Measurements from ENCODE around the gene SVIL. TPM values are rescaled to one million over a fixed set of nuclear protein-coding genes. Genes with fewer than 3 reads are reported as not detected.
"Not testable (repeated sequence)": the region's sequence is repeated elsewhere in the genome, so short reads cannot be mapped to it uniquely, and the experiment has no call there.

Gene SVIL
- total and polyA plus RNA-seq, 2 donors (not counting 1 experiment from before 2014, with no cell fraction given), result 17.7 to 94.3 TPM

- no peak overlapping the region for H3K9ac ChIP-seq (ENCODE audit: insufficient read depth, low read length)
- no peaks in the 10 kb centered on the region for H3K9me3 ChIP-seq (ENCODE audit: control insufficient read depth, insufficient read depth, low read depth, low read length)
- no peak overlapping the region for H3K27ac ChIP-seq (ENCODE audit: insufficient read depth, low read length)
Observed at GRCh38 chr10:29628912-29629526, 5.8 kb downstream of the SVIL start.

GRCh38 chr10:29628311-29628710 lies 6.5 kb downstream of the SVIL start:
- Histone ChIP-seq H3K9ac (ENCODE audit: insufficient read depth, low read length) (no peak overlapping the region), H2AFZ (ENCODE audit: low read length) (no peak overlapping the region), H3K79me2 (ENCODE audit: control insufficient read depth, insufficient read depth, low read length) (no peaks in the 10 kb centered on the region), H3K4me3 (replicated peaks in 1 of 4; ENCODE audit: control extremely low read depth in 1 of 4, insufficient read depth in 1 of 4, low read depth in 3 of 4, low read length in 4 of 4) (no peak overlapping the region), H3K36me3 (ENCODE audit: control insufficient read depth, insufficient read depth, low read length) (no peaks in the 10 kb centered on the region), H4K20me1 (ENCODE audit: control insufficient read depth, extremely low read depth, insufficient read depth, low read length) (no peaks in the 10 kb centered on the region), H3K4me1 (ENCODE audit: control insufficient read depth, extremely low read depth, insufficient read depth, low read length) (peaks cover 7% of the 10 kb centered on the region), H3K27ac (ENCODE audit: insufficient read depth, low read length) (no peak overlapping the region), H3K27me3 (ENCODE audit: control insufficient read depth, insufficient read depth, low read length) (no peaks in the 10 kb centered on the region), H3K4me2 (ENCODE audit: extremely low read depth, insufficient read depth, low read length) (no peak overlapping the region), H3K9me3 (ENCODE audit: control insufficient read depth, insufficient read depth, low read depth, low read length) (no peaks in the 10 kb centered on the region)
- no peak for DNase-seq (ENCODE audit: low read depth in 2 of 2)
- no peak for TF ChIP-seq EZH2 (IDR thresholded peaks at IDR 0.05; ENCODE audit: low read length, missing control alignments)
- no peak for TF ChIP-seq CTCF (conservative IDR thresholded peaks at IDR 0.05 in 1 of 2, IDR thresholded peaks at IDR 0.05 in 1 of 2; ENCODE audit: low read depth in 1 of 2, low read length in 2 of 2)

More at GRCh38 chr10:29628912-29629526, 5.8 kb downstream of the SVIL start:
- peaks cover 7% of the 10 kb centered on the region for H3K4me1 ChIP-seq (ENCODE audit: control insufficient read depth, extremely low read depth, insufficient read depth, low read length)
- H2AFZ ChIP-seq (ENCODE audit: low read length), result no peak overlapping the region
- TF ChIP-seq EZH2 (IDR thresholded peaks at IDR 0.05; ENCODE audit: low read length, missing control alignments), result no peak
- no peak for TF ChIP-seq CTCF (conservative IDR thresholded peaks at IDR 0.05 in 1 of 2, IDR thresholded peaks at IDR 0.05 in 1 of 2; ENCODE audit: low read depth in 1 of 2, low read length in 2 of 2)
- H3K4me3 ChIP-seq (replicated peaks in 1 of 4; ENCODE audit: control extremely low read depth in 1 of 4, insufficient read depth in 1 of 4, low read depth in 3 of 4, low read length in 4 of 4), result no peak overlapping the region
- no peaks in the 10 kb centered on the region for H3K79me2 ChIP-seq (ENCODE audit: control insufficient read depth, insufficient read depth, low read length)
- H3K4me2 ChIP-seq (ENCODE audit: extremely low read depth, insufficient read depth, low read length), result no peak overlapping the region
- DNase-seq (ENCODE audit: low read depth in 2 of 2), result no peak
- H3K27me3 ChIP-seq (ENCODE audit: control insufficient read depth, insufficient read depth, low read length), result no peaks in the 10 kb centered on the region
- no peaks in the 10 kb centered on the region for H4K20me1 ChIP-seq (ENCODE audit: control insufficient read depth, extremely low read depth, insufficient read depth, low read length)
- H3K36me3 ChIP-seq (ENCODE audit: control insufficient read depth, insufficient read depth, low read length), result no peaks in the 10 kb centered on the region

- TF ChIP-seq EZH2 (IDR thresholded peaks at IDR 0.05; ENCODE audit: low read length, missing control alignments) (no peak), CTCF (conservative IDR thresholded peaks at IDR 0.05 in 1 of 2, IDR thresholded peaks at IDR 0.05 in 1 of 2; ENCODE audit: low read depth in 1 of 2, low read length in 2 of 2) (no peak)
- H3K36me3 ChIP-seq (ENCODE audit: control insufficient read depth, insufficient read depth, low read length), result no peaks in the 10 kb centered on the region
- no peak overlapping the region for H2AFZ ChIP-seq (ENCODE audit: low read length)
- no peak overlapping the region for H3K4me2 ChIP-seq (ENCODE audit: extremely low read depth, insufficient read depth, low read length)
- peak overlapping the region; percentile 1 for H3K27ac ChIP-seq (ENCODE audit: insufficient read depth, low read length)
- DNase-seq (ENCODE audit: low read depth in 2 of 2), result peak; percentile 60 to 71
- no peaks in the 10 kb centered on the region for H3K79me2 ChIP-seq (ENCODE audit: control insufficient read depth, insufficient read depth, low read length)
- no peaks in the 10 kb centered on the region for H4K20me1 ChIP-seq (ENCODE audit: control insufficient read depth, extremely low read depth, insufficient read depth, low read length)
- peaks cover 5% of the 10 kb centered on the region for H3K4me1 ChIP-seq (ENCODE audit: control insufficient read depth, extremely low read depth, insufficient read depth, low read length)
- H3K27me3 ChIP-seq (ENCODE audit: control insufficient read depth, insufficient read depth, low read length), result no peaks in the 10 kb centered on the region
- H3K9me3 ChIP-seq (ENCODE audit: control insufficient read depth, insufficient read depth, low read depth, low read length), result no peaks in the 10 kb centered on the region
- H3K9ac ChIP-seq (ENCODE audit: insufficient read depth, low read length), result no peak overlapping the region
- no peak overlapping the region for H3K4me3 ChIP-seq (replicated peaks in 1 of 4; ENCODE audit: control extremely low read depth in 1 of 4, insufficient read depth in 1 of 4, low read depth in 3 of 4, low read length in 4 of 4)
Observed at GRCh38 chr10:29627201-29628132, 7.3 kb downstream of the SVIL start.

GRCh38 chr10:29624357-29624756 lies 10.4 kb downstream of the SVIL start:
- not testable (repeated sequence) for H2AFZ ChIP-seq (ENCODE audit: low read length); H3K9me3 ChIP-seq (ENCODE audit: control insufficient read depth, insufficient read depth, low read depth, low read length); H3K36me3 ChIP-seq (ENCODE audit: control insufficient read depth, insufficient read depth, low read length); DNase-seq (ENCODE audit: low read depth in 2 of 2); H4K20me1 ChIP-seq (ENCODE audit: control insufficient read depth, extremely low read depth, insufficient read depth, low read length); H3K27me3 ChIP-seq (ENCODE audit: control insufficient read depth, insufficient read depth, low read length); H3K4me2 ChIP-seq (ENCODE audit: extremely low read depth, insufficient read depth, low read length); H3K79me2 ChIP-seq (ENCODE audit: control insufficient read depth, insufficient read depth, low read length); H3K4me3 ChIP-seq (replicated peaks in 1 of 4; ENCODE audit: control extremely low read depth in 1 of 4, insufficient read depth in 1 of 4, low read depth in 3 of 4, low read length in 4 of 4); H3K27ac ChIP-seq (ENCODE audit: insufficient read depth, low read length); H3K4me1 ChIP-seq (ENCODE audit: control insufficient read depth, extremely low read depth, insufficient read depth, low read length); H3K9ac ChIP-seq (ENCODE audit: insufficient read depth, low read length)

All from fibroblast of lung (primary cell).